Mammary epithelial cell (primary cell): ENCODE measurements around the gene OSBP2.

Experiments used
- EZH2 ChIP-seq: IDR thresholded peaks from 2 replicates; pipeline ENCODE4 v1.6.1; 2012; ENCODE audit warnings: low read length, inconsistent platforms, borderline replicate concordance
- TF ChIP-seq, protein P1 (sequence below), 2 donors: IDR thresholded peaks in 1 of 2; conservative IDR thresholded peaks in 1 of 2; 2 replicates each; pipeline ENCODE4 v1.5.1; 2011 to 2012; ENCODE audit warnings: inconsistent platforms in 2 of 2, low read length in 2 of 2, mild to moderate bottlenecking in 2 of 2, control low read depth in 1 of 2, low read depth in 1 of 2; ENCODE audit not compliant: insufficient read depth in 1 of 2; ENCODE audit errors: extremely low read depth in 1 of 2

DNA sequence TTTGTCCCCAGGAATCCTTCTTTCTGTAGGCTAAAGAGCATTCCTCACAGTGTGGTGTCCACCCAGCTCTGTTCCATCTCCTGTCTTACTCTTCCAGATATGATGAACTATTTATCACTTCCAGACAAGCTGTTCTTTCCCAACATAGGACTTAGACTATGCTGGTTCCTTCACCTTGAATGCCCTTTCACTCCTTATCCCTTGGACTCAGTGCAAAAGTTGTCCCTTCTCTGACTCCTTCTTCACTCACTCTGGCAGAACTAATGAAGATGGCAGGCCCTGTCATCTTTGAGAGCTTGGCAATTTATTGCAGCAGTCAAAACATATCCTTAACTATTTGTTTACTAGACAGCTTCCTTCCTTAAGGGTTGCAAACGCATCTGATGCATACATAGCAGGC lies 3.5 kb upstream of the OSBP2 start:
- TF ChIP-seq, protein P1, sequence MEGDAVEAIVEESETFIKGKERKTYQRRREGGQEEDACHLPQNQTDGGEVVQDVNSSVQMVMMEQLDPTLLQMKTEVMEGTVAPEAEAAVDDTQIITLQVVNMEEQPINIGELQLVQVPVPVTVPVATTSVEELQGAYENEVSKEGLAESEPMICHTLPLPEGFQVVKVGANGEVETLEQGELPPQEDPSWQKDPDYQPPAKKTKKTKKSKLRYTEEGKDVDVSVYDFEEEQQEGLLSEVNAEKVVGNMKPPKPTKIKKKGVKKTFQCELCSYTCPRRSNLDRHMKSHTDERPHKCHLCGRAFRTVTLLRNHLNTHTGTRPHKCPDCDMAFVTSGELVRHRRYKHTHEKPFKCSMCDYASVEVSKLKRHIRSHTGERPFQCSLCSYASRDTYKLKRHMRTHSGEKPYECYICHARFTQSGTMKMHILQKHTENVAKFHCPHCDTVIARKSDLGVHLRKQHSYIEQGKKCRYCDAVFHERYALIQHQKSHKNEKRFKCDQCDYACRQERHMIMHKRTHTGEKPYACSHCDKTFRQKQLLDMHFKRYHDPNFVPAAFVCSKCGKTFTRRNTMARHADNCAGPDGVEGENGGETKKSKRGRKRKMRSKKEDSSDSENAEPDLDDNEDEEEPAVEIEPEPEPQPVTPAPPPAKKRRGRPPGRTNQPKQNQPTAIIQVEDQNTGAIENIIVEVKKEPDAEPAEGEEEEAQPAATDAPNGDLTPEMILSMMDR (conservative IDR thresholded peaks at IDR 0.05 in 1 of 2, IDR thresholded peaks at IDR 0.05 in 1 of 2; ENCODE audit: extremely low read depth in 1 of 2, insufficient read depth in 1 of 2, low read depth in 1 of 2, low read length in 2 of 2) = no peak
- TF ChIP-seq EZH2 = no peak
